HCT116 (cell line): ENCODE data around the gene SUSD4. TPM values are rescaled to one million over a fixed set of nuclear protein-coding genes. Genes with fewer than 3 reads are reported as not detected.

Source experiments
- ATAC-seq: fragments of 200-7000 bp; cut with Tn5 transposase; 2 replicates; pipeline ENCODE4 v1.9.1; 2020; ENCODE audit warnings: mild to moderate bottlenecking, moderate library complexity
- BruUV-seq: library from RNA; stranded (reverse); fragments of 400-500 nt; replicated peaks from 2 replicates; lab custom pipeline; 2021; lab: Mats Ljungman, UMichigan
- CTCF ChIA-PET: fragments of 300-600 bp; sonication (Branson Sonifier 250); formaldehyde crosslinking; loops from one replicate; lab custom pipeline; 2021; ENCODE audit warnings: antibody characterized with exemption; lab: Charles Lee
- POLR2A ChIA-PET: fragments of 300-600, 350-600 bp; sonication (Branson Sonifier 250); formaldehyde crosslinking; loops from one replicate; lab custom pipeline; 2021; ENCODE audit warnings: antibody characterized with exemption; lab: Charles Lee
- RAD21 ChIA-PET, 2 experiments: fragments of 300-600 bp; sonication (Branson Sonifier 250); formaldehyde crosslinking; loops; one replicate each; lab custom pipeline; 2023; ENCODE audit warnings: low total read pairs in 2 of 2; ENCODE audit not compliant: uncharacterized antibody in 2 of 2, unreplicated experiment in 2 of 2, low non-redundant PET in 1 of 2; lab: Charles Lee
- DNase-seq: peaks from one replicate; pipeline ENCODE4 v3.0.0-alpha.2; 2010; ENCODE audit warnings: low read depth, low spot score
- H2AFZ ChIP-seq: fragments of 200-600 bp; shearing (Covaris generic), sonication (generic); 2 replicates; pipeline ENCODE4 v1.6.1; 2017; ENCODE audit warnings: low read depth, mixed run types, mixed read lengths, antibody characterized with exemption, low read length; ENCODE audit not compliant: poor library complexity, severe bottlenecking
- H3K27ac ChIP-seq: 2 replicates; pipeline ENCODE4 v1.5.1; 2012; ENCODE audit warnings: low read depth, low read length
- H3K27me3 ChIP-seq: fragments of 200-600 bp; sonication (generic); 2 replicates; pipeline ENCODE4 v1.6.1; 2016; ENCODE audit warnings: mixed run types, low read length, mixed read lengths; ENCODE audit not compliant: insufficient read depth
- H3K36me3 ChIP-seq, 2 experiments: fragments of 200-500 bp in 1 of 2; fragments of 200-600 bp in 1 of 2; sonication (Bioruptor generic) in 1 of 2; sonication (generic) in 1 of 2; 2 replicates each; pipeline versions ENCODE4 v1.5.1 to v1.6.1; 2014 to 2016; ENCODE audit warnings: low read length in 2 of 2, inconsistent platforms in 1 of 2, mixed read lengths in 1 of 2, mixed run types in 1 of 2; ENCODE audit not compliant: insufficient read depth in 2 of 2, control insufficient read depth in 1 of 2
- H3K4me1 ChIP-seq, 2 experiments: fragments of 200-600 bp in 1 of 2; sonication (generic) in 1 of 2; 2 replicates each; pipeline versions ENCODE4 v1.5.1 to v1.6.1; 2012 to 2017; ENCODE audit warnings: low read length in 2 of 2, inconsistent platforms in 1 of 2, mild to moderate bottlenecking in 1 of 2, mixed read lengths in 1 of 2, mixed run types in 1 of 2, moderate library complexity in 1 of 2; ENCODE audit not compliant: insufficient read depth in 2 of 2, control insufficient read depth in 1 of 2
- H3K4me2 ChIP-seq: fragments of 200-600 bp; sonication (generic); 2 replicates; pipeline ENCODE4 v1.6.1; 2017; ENCODE audit warnings: mixed run types, low read length, mixed read lengths
- H3K4me3 ChIP-seq, 2 experiments: fragments of 200-600 bp in 1 of 2; sonication (generic) in 1 of 2; replicated peaks in 1 of 2; 2 replicates each; pipeline ENCODE4 v1.5.1; 2011 to 2016; ENCODE audit warnings: low read length in 2 of 2, control low read depth in 1 of 2, low read depth in 1 of 2, mild to moderate bottlenecking in 1 of 2, mixed read lengths in 1 of 2, mixed run types in 1 of 2
- H3K79me2 ChIP-seq: fragments of 200-600 bp; sonication (generic); 2 replicates; pipeline ENCODE4 v1.6.1; 2017; ENCODE audit warnings: mild to moderate bottlenecking, mixed run types, low read length, moderate library complexity, mixed read lengths; ENCODE audit not compliant: insufficient read depth
- H3K9ac ChIP-seq: fragments of 200-600 bp; sonication (generic); 2 replicates; pipeline ENCODE4 v1.6.1; 2016; ENCODE audit warnings: low read length, mixed read lengths
- H3K9me2 ChIP-seq: fragments of 200-600 bp; sonication (generic), shearing (Covaris generic); 2 replicates; pipeline ENCODE4 v1.6.1; 2017; ENCODE audit warnings: mixed run types, mild to moderate bottlenecking, moderate library complexity; ENCODE audit not compliant: insufficient read depth
- H3K9me3 ChIP-seq, 2 experiments: fragments of 200-500 bp in 1 of 2; fragments of 200-600 bp in 1 of 2; sonication (Bioruptor generic) in 1 of 2; sonication (generic) in 1 of 2; 2 replicates each; pipeline ENCODE4 v1.6.1; 2014 to 2017; ENCODE audit warnings: low read length in 2 of 2, mixed read lengths in 2 of 2, inconsistent platforms in 1 of 2, low read depth in 1 of 2, mild to moderate bottlenecking in 1 of 2, mixed run types in 1 of 2, moderate library complexity in 1 of 2; ENCODE audit not compliant: control insufficient read depth in 1 of 2, insufficient read depth in 1 of 2
- H4K20me1 ChIP-seq: fragments of 200-600 bp; sonication (generic), shearing (Covaris generic); 2 replicates; pipeline ENCODE4 v1.6.1; 2017; ENCODE audit warnings: mixed run types, mild to moderate bottlenecking, moderate library complexity; ENCODE audit not compliant: insufficient read depth
- CEBPB ChIP-seq: IDR thresholded peaks from 2 replicates; pipeline ENCODE4 v1.6.1; 2012; ENCODE audit warnings: low read depth
- ELF1 ChIP-seq: IDR thresholded peaks from 2 replicates; pipeline ENCODE4 v1.6.1; 2012; ENCODE audit warnings: low read depth, borderline replicate concordance
- FOSL1 ChIP-seq: IDR thresholded peaks from 2 replicates; pipeline ENCODE4 v1.6.1; 2012; ENCODE audit warnings: low read depth
- MAX ChIP-seq: IDR thresholded peaks from 2 replicates; pipeline ENCODE4 v1.6.1; 2012
- POLR2A ChIP-seq: IDR thresholded peaks from 2 replicates; pipeline ENCODE4 v1.7.0; 2011; ENCODE audit warnings: borderline replicate concordance; ENCODE audit not compliant: insufficient read depth, insufficient read length; ENCODE audit errors: extremely low read depth
- POLR2AphosphoS5 ChIP-seq: IDR thresholded peaks from 2 replicates; pipeline ENCODE4 v1.6.1; 2011; ENCODE audit warnings: mild to moderate bottlenecking, low read depth, low read length, moderate library complexity
- RAD21 ChIP-seq: IDR thresholded peaks from 2 replicates; pipeline ENCODE4 v1.6.1; 2012; ENCODE audit warnings: low read depth, mild to moderate bottlenecking
- SP1 ChIP-seq: IDR thresholded peaks from 2 replicates; pipeline ENCODE4 v1.6.1; 2012; ENCODE audit warnings: low read depth
- ZBTB33 ChIP-seq: IDR thresholded peaks from 2 replicates; pipeline ENCODE4 v1.6.1; 2011; ENCODE audit warnings: mild to moderate bottlenecking, low read length, moderate library complexity; ENCODE audit not compliant: insufficient replicate concordance; ENCODE audit errors: extremely low read depth
- ZFX ChIP-seq: fragments of 450-650 bp; IDR thresholded peaks from 2 replicates; pipeline ENCODE4 v1.6.1; 2017
- intact Hi-C: fragments of 100-400 bp; cut with micrococcal nuclease; formaldehyde crosslinking; loops from 2 replicates; pipeline ENCODE4 v1.10.0; 2022
- total RNA-seq: library from RNA; stranded (reverse); gene quantifications from one replicate; pipeline ENCODE4 v1.2.1, GENCODE V29; 2021; ENCODE audit not compliant: unreplicated experiment

Gene SUSD4
- total RNA-seq, 1 experiment from 2014 or later, result 0.59 TPM

- POLR2A ChIA-PET, result no interaction called here
These were observed 51.7 kb downstream of the SUSD4 start for GRCh38 chr1:223312273-223312672.

More at GRCh38 chr1:223312273-223312672, 51.7 kb downstream of the SUSD4 start:
- TF ChIP-seq POLR2A (no peak), ZFX (no peak), ELF1 (no peak), FOSL1 (no peak), ZBTB33 (no peak), POLR2AphosphoS5 (no peak), CEBPB (no peak), SP1 (no peak), RAD21 (no peak), MAX (no peak)
- H3K9me3 ChIP-seq, result no peaks in the 10 kb centered on the region
- intact Hi-C loops, result no loop called here
- no peaks in the 10 kb centered on the region for H3K27me3 ChIP-seq
- no TSS peak for BruUV-seq
- no peak overlapping the region for H3K27ac ChIP-seq
- no peak overlapping the region for H3K9ac ChIP-seq
- no peaks in the 10 kb centered on the region for H4K20me1 ChIP-seq
- no peak overlapping the region for H2AFZ ChIP-seq
- H3K36me3 ChIP-seq, result no peaks in the 10 kb centered on the region
- RAD21 ChIA-PET, result no interaction called here
- H3K9me2 ChIP-seq, result no peaks in the 10 kb centered on the region
- H3K4me3 ChIP-seq, result no peak overlapping the region
- CTCF ChIA-PET, result no interaction called here
- no peak for ATAC-seq
- H3K4me1 ChIP-seq, result no peaks in the 10 kb centered on the region
- no peaks in the 10 kb centered on the region for H3K79me2 ChIP-seq
- no peak overlapping the region for H3K4me2 ChIP-seq
- DNase-seq, result no peak
